Urinary bladder (tissue), 4 donors: ENCODE data around the gene ABLIM2. TPM values are rescaled to one million over a fixed set of nuclear protein-coding genes. Genes with fewer than 3 reads are reported as not detected.

ENCODE experiments used
- DNase-seq: peaks from one replicate; pipeline ENCODE4 v3.0.0-alpha.2; 2015; ENCODE audit errors: extremely low spot score
- H3K27ac ChIP-seq: one replicate; pipeline ENCODE4 v1.5.1; 2013; ENCODE audit warnings: low read depth, mild to moderate bottlenecking, moderate library complexity
- H3K36me3 ChIP-seq: one replicate; pipeline ENCODE4 v1.6.1; 2013; ENCODE audit warnings: mild to moderate bottlenecking, moderate library complexity; ENCODE audit not compliant: insufficient read depth
- H3K4me1 ChIP-seq: one replicate; pipeline ENCODE4 v1.6.1; 2013; ENCODE audit warnings: mild to moderate bottlenecking, moderate library complexity; ENCODE audit not compliant: insufficient read depth
- H3K4me3 ChIP-seq: one replicate; pipeline ENCODE4 v1.5.1; 2013; ENCODE audit warnings: low read depth, low read length
- WGBS: extraction: QIAGEN DNeasy Blood & Tissue Kit; methylation state at CpG from one replicate; pipeline ENCODE4 v1.1.7; 2013; 5-methylcytosine and 5-hydroxymethylcytosine counted together
- polyA plus RNA-seq: library from polyadenylated mRNA; stranded (reverse); fragments of 200-250 nt; gene quantifications from one replicate; pipeline ENCODE4 v1.2.3, GENCODE V29; 2013
- total RNA-seq: library from RNA; depleted of rRNA; stranded (reverse); fragments of >200 nt; gene quantifications from one replicate; pipeline ENCODE4 v1.2.3, GENCODE V29; 2014
- donor health status: healthy with polysubstance abuse.
- donor health status: healthy.

ABLIM2 gene
- total and polyA plus RNA-seq, 2 donors = 1.1 to 5.9 TPM

- no peak for DNase-seq
- Histone ChIP-seq H3K27ac (no peak overlapping the region), H3K4me3 (no peak overlapping the region), H3K36me3 (no peaks in the 10 kb centered on the region), H3K4me1 (no peaks in the 10 kb centered on the region)
- WGBS = 88% methylated on average over 23 of the region's 23 CpGs
Measured at GRCh38 chr4:8002525-8003309, 155.9 kb downstream of the ABLIM2 start.

- no peaks in the 10 kb centered on the region for H3K36me3 ChIP-seq
- no peak overlapping the region for H3K4me3 ChIP-seq
- WGBS = 86% methylated on average over 15 of the region's 15 CpGs
- H3K4me1 ChIP-seq = no peaks in the 10 kb centered on the region
- H3K27ac ChIP-seq = no peak overlapping the region
- no peak for DNase-seq
Measured at GRCh38 chr4:8001564-8002355, 156.9 kb downstream of the ABLIM2 start.

- Histone ChIP-seq H3K36me3 (no peaks in the 10 kb centered on the region), H3K4me1 (no peaks in the 10 kb centered on the region), H3K27ac (no peak overlapping the region), H3K4me3 (no peak overlapping the region)
- no peak for DNase-seq
- 83% methylated on average over 25 of the region's 25 CpGs for WGBS
Measured at GRCh38 chr4:8000721-8001491, 157.7 kb downstream of the ABLIM2 start.

GRCh38 chr4:8000247-8000646, 158.4 kb downstream of the ABLIM2 start:
- Histone ChIP-seq H3K27ac (no peak overlapping the region), H3K4me3 (no peak overlapping the region), H3K36me3 (no peaks in the 10 kb centered on the region), H3K4me1 (no peaks in the 10 kb centered on the region)
- WGBS = 95% methylated on average over 8 of the region's 8 CpGs
- no peak for DNase-seq

- WGBS = 97% methylated on average over 8 of the region's 8 CpGs
- no peak for DNase-seq
- H3K4me1 ChIP-seq = no peaks in the 10 kb centered on the region
- no peaks in the 10 kb centered on the region for H3K36me3 ChIP-seq
- H3K4me3 ChIP-seq = no peak overlapping the region
- no peak overlapping the region for H3K27ac ChIP-seq
Measured at GRCh38 chr4:7999695-8000094, 158.9 kb downstream of the ABLIM2 start.

GRCh38 chr4:7999279-7999678, 159.3 kb downstream of the ABLIM2 start:
- H3K36me3 ChIP-seq = no peaks in the 10 kb centered on the region
- 96% methylated on average over 7 of the region's 7 CpGs for WGBS
- DNase-seq = no peak
- no peaks in the 10 kb centered on the region for H3K4me1 ChIP-seq
- no peak overlapping the region for H3K27ac ChIP-seq
- no peak overlapping the region for H3K4me3 ChIP-seq

GRCh38 chr4:7998447-7998846, 160.2 kb downstream of the ABLIM2 start:
- Histone ChIP-seq H3K4me3 (no peak overlapping the region), H3K36me3 (no peaks in the 10 kb centered on the region), H3K27ac (no peak overlapping the region), H3K4me1 (no peaks in the 10 kb centered on the region)
- WGBS = 92% methylated on average over 8 of the region's 8 CpGs
- no peak for DNase-seq

- WGBS = 90% methylated on average over 6 of the region's 6 CpGs
- H3K4me3 ChIP-seq = no peak overlapping the region
Measured at GRCh38 chr4:7995866-7996265, 162.7 kb downstream of the ABLIM2 start.

GRCh38 chr4:7995135-7995534, 163.5 kb downstream of the ABLIM2 start:
- H3K4me3 ChIP-seq = no peak overlapping the region
- no peaks in the 10 kb centered on the region for H3K4me1 ChIP-seq
- no peak overlapping the region for H3K27ac ChIP-seq
- DNase-seq = no peak
- H3K36me3 ChIP-seq = no peaks in the 10 kb centered on the region
- 95% methylated on average over 7 of the region's 7 CpGs for WGBS

More at GRCh38 chr4:7995866-7996265, 162.7 kb downstream of the ABLIM2 start:
- Histone ChIP-seq H3K27ac (no peak overlapping the region), H3K4me1 (no peaks in the 10 kb centered on the region), H3K36me3 (no peaks in the 10 kb centered on the region)
- no peak for DNase-seq

GRCh38 chr4:7993671-7994070, 164.9 kb downstream of the ABLIM2 start:
- WGBS = 82% methylated on average over 6 of the region's 6 CpGs
- H3K36me3 ChIP-seq = no peaks in the 10 kb centered on the region
- H3K27ac ChIP-seq = no peak overlapping the region
- no peak overlapping the region for H3K4me3 ChIP-seq
- no peaks in the 10 kb centered on the region for H3K4me1 ChIP-seq
- no peak for DNase-seq

- no peak overlapping the region for H3K4me3 ChIP-seq
- no peak overlapping the region for H3K27ac ChIP-seq
- H3K36me3 ChIP-seq = no peaks in the 10 kb centered on the region
- 86% methylated on average over 11 of the region's 11 CpGs for WGBS
- no peaks in the 10 kb centered on the region for H3K4me1 ChIP-seq
- no peak for DNase-seq
Measured at GRCh38 chr4:7992846-7993245, 165.8 kb downstream of the ABLIM2 start.

- H3K4me1 ChIP-seq = no peaks in the 10 kb centered on the region
- no peak overlapping the region for H3K4me3 ChIP-seq
- WGBS = 92% methylated on average over 10 of the region's 10 CpGs
- H3K27ac ChIP-seq = no peak overlapping the region
- H3K36me3 ChIP-seq = no peaks in the 10 kb centered on the region
- no peak for DNase-seq
Measured at GRCh38 chr4:7990807-7991459, 167.7 kb downstream of the ABLIM2 start.

GRCh38 chr4:7989654-7990053, 169.0 kb downstream of the ABLIM2 start:
- WGBS = 78% methylated on average over 2 of the region's 2 CpGs
- H3K27ac ChIP-seq = no peak overlapping the region
- no peak for DNase-seq

More at GRCh38 chr4:7989654-7990053, 169.0 kb downstream of the ABLIM2 start:
- no peaks in the 10 kb centered on the region for H3K4me1 ChIP-seq
- H3K4me3 ChIP-seq = no peak overlapping the region
- H3K36me3 ChIP-seq = no peaks in the 10 kb centered on the region
